Placental epithelial cell (primary cell): ENCODE measurements around the gene RABEPK. TPM values are rescaled to one million over a fixed set of nuclear protein-coding genes. Genes with fewer than 3 reads are reported as not detected.

Source experiments
- small RNA-seq: library from RNA; depleted of rRNA; stranded (forward); fragments of <200 nt; gene quantifications from one replicate; pipeline ENCODE3, GENCODE V24; 2012
- total RNA-seq: library from RNA; depleted of rRNA; stranded (reverse); fragments of >200 nt; gene quantifications from 2 replicates; pipeline ENCODE4 v1.2.3, GENCODE V29; 2012

RABEPK gene
- total RNA-seq = 23.2 and 37.0 TPM in 2 replicates

GRCh38 chr9:125200216-125201047 is at the start of gene RABEPK:
TSS of gene RABEPK (plus strand) at chr9:125200542. CDS start at chr9:125203014, 2,472 bp downstream.

GRCh38 chr9:125189361-125190289 is 10.7 kb upstream of the RABEPK start, which contains the start of gene PPP6C:
TSS of gene PPP6C (minus strand) at chr9:125189803. CDS start at chr9:125189718, 85 bp downstream.

GRCh38 chr9:125241000-125241862 is 40.9 kb downstream of the RABEPK start, which contains the start of gene HSPA5:
TSS of gene HSPA5 (minus strand) at chr9:125241343. CDS start at chr9:125241126, 217 bp downstream.

DNA sequence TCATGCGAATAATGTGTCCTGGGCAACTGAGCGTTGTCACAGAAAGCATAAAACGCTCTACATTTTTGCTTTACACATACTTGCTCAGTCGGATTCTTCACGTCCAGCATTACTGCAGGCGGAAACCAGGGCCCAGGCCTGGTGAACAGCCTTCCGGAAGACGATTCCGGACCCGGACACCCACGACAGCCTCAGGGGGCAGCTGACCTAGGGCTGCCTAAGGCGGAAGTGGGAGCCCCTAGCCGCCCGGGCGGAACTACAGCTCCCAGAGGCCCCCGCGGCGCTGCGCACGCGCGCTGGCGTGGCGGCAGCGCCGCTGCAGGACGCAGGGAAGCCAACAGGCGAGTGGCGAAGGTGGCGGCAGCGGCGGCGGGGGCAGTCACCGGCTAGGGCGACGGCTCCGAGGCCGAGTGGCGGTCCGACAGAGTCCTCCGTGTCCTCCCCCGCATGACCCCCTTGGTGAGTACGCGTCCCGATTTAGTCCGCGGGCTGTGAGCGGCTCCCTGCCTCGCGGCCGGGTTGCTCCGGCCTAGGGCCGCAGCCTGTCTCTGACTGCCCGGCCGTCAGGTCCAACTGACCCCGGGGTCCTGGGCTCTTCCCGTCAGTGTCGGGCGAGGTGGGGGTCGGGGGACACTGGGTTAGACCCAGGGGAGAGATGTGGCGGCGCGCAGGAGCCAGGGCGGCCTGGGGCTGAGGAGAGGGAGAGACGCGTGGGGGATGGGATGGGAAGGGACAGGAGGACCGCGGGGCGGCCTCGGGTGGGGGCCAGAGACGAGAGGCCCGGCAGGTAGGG is 61.4 kb downstream of the RABEPK start, which contains the start of gene GAPVD1:
TSS of gene GAPVD1 (plus strand) at position 326 of the 793 bp plus-strand sequence. CDS start 37,096 bp downstream, outside the sequence.

Small RNA genes lying within 50 kb of the gene (small RNA-seq; reads per million reads assigned to genes)
- not detected for gene AL354710.1

Other genes starting within 250 kb of the RABEPK start
- gene SCAI, start 57.0 kb upstream of the RABEPK start, total RNA-seq = 2.0 and 3.9 TPM in 2 replicates
- 23.6 and 35.7 TPM in 2 replicates for gene PPP6C, start 10.7 kb upstream of the RABEPK start, total RNA-seq
- gene HSPA5, start 40.8 kb downstream of the RABEPK start, total RNA-seq = 131 and 270 TPM in 2 replicates
- gene GAPVD1, start 61.3 kb downstream of the RABEPK start, total RNA-seq = 69.5 TPM in 2 replicates